ENCODE data around the gene FHIT.
"Not testable (repeated sequence)": the region's sequence is repeated elsewhere in the genome, so short reads cannot be mapped to it uniquely, and the experiment has no call there.

Gene FHIT

DNA sequence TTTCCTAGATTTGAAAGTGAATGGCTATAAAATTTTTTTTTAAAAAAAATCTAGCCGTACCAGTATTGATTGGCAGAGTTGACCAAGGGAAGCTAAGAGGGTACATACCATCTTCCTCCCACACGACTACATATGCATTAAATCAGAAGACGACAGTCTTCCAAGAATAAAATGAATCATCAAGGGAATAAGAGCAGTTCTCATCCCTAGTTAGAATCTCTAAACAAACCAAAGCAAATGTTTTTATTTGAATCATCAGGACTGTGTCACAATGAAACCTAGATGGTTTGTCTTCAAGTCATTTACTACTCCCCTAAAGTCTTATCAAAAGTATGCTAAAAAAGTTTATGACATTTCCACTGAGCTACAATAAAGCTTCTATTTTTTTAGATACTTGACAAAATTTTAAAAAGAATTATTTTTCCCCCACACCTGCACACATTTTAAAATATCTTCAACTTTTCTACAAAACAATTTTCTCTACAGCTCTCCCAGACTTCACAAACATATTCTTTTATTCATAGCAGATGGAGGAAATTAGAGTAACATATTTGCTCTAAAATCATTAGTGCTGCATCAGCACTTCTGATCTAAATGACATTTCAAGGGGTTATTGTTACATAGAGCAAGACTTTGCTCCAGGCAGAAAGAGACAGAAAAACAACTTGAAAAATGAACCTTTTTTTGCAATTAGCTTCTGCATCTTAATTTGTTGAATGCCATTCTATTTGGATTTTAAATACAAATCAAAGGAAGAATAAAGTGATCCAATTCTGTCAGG, 547.1 kb downstream of the FHIT start:
- no peak for DNase-seq (ENCODE audit: low read depth)

DNA sequence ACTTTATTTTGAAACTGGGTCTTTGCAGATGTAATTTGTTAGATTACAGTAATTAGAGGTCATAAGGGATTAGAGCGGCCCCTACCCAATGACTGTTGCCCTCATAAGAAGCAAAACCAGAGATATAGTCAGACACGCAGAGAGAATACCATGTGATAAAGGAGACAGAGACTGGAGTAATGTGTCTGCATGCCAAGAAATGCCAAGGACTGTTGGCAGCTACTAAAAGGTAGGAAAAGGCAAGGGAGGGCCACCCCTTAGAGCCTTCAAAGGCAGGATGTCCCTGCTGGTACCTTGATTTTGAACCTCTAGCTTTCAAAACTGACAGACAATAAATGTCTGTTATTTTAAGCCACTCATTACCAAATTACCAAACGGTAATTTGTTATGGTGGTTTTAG, 548.2 kb downstream of the FHIT start:
- DNase-seq (ENCODE audit: low read depth) = no peak

DNA sequence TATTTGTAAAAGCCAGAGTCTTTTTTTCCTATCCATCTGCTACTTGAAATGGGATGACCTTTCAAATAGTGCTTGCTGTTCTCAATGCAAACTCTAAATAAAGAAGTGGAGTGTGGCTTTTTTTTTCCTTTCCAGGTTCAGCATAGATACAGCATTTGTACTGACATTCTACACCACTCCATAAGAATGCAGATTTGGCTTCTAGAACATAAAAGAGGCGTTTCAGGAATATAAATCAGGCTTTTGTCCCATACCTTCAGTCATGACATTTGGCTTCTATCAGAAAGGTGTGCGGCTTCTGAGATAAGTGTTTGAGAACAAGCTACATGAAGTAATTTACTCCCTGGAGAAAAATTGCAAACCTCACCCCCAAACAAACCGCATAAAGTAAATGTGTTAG, 553.1 kb downstream of the FHIT start:
- DNase-seq (ENCODE audit: low read depth) = no peak

- no peak for DNase-seq (ENCODE audit: low read depth)
These were observed 554.1 kb downstream of the FHIT start for GRCh38 chr3:60697132-60697531.

- no peak for DNase-seq (ENCODE audit: low read depth)
These were observed 554.7 kb downstream of the FHIT start for GRCh38 chr3:60696428-60697125.

- DNase-seq (ENCODE audit: low read depth) = no peak
These were observed 575.8 kb downstream of the FHIT start for GRCh38 chr3:60675424-60675823.

- no peak for DNase-seq (ENCODE audit: low read depth)
These were observed 576.4 kb downstream of the FHIT start for GRCh38 chr3:60674870-60675269.

DNA sequence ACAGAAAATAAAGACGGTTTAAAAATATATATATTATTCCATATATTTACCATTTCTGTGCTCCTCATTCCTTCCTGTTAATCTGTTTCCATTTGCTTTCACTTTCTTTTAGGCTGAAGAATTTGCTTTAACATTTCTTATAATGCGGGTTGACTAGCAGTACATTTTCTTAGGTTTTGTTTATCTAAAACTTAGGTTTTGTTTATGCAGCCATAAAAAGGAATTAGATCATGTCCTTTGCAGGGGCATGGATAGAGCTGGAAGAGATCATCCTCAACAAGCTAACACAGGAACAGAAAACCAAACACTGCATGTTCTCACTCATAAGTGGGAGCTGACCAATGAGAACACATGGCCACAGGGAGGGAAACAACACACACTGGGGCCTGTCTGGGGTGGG, 578.1 kb downstream of the FHIT start:
- no peak for DNase-seq (ENCODE audit: low read depth)

GRCh38 chr3:60672337-60672736, 578.9 kb downstream of the FHIT start:
- DNase-seq (ENCODE audit: low read depth) = not testable (repeated sequence)

DNA sequence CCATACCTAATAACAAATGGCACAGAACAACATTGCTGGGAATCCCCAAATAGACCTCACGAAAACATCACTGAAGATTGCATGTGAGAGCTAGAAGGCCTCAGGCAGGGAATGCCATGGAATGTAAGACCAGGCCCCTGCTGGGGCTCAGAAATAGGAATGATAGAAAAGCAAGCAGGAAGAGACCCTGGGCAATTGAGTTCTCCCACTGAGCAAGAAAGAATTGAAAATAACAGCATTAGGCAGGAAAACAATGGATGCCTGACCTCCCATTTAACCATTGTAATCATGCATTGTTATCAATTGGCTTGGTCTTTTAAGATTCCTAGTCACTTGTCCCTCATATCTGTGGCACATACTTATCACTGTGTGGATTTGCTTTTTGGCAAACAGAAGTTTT, 581.6 kb downstream of the FHIT start:
- no peak for DNase-seq (ENCODE audit: low read depth)

GRCh38 chr3:60660026-60660425, 591.2 kb downstream of the FHIT start:
- no peak for DNase-seq (ENCODE audit: low read depth)

DNA sequence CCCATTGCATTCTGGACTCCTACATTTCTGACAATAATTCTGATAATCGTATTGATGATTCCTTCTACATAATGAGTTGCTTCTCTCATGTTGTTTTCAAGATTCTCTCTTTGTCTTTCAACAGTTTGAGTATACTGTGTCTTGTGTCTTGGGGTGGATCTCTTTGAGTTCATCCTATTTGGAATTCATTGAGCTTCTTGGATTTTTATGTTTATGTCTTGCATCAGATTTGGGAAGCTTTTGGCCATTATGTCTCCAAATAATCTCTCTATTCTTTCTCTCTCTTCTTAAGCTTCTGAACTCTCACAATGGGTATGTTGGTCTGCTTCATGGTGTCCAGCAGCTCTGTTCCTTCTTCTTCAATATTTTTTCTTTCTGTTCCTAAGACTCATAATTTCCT, 592.2 kb downstream of the FHIT start:
- no peak for DNase-seq (ENCODE audit: low read depth)

GRCh38 chr3:60657972-60658371, 593.3 kb downstream of the FHIT start:
- DNase-seq (ENCODE audit: low read depth) = no peak

DNA sequence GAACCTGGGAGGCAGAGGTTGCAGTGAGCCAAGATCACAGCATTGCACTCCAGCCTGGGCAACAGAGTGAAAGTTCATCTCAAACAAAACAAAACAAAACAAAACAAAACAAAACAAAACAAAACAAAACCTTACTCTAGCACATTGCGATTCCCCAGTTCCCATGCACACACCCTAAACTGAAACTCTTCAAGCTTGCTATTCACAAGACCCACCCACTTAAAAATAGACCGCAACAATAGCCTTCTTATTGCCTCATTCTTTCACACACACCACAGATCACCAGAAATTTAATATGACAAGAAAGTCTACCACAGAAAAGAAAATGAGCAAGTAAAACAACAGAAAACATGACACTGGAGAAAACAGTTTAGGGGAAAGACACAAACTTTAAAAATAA, 598.4 kb downstream of the FHIT start:
- DNase-seq (ENCODE audit: low read depth) = no peak

- no peak for DNase-seq (ENCODE audit: low read depth)
These were observed 599.5 kb downstream of the FHIT start for GRCh38 chr3:60651799-60652198.

DNA sequence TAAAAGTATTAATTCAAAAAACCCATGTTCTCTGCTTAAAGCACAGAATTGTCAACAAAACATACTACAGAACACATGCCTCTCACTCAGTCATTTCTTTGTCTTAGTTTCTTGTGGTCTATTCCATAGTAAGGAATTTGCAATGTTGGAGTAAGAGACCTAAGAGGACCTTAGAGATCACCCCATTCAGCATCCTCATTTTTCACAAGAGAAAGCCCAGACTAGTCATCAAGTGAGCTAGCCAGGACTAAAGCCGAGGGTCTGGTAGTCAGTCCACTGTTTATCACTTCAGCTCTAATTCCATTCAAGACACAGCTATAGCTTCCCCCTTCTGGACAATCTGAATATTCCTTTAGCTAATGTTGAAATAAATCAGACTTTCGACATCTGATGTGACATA, 601.1 kb downstream of the FHIT start:
- DNase-seq (ENCODE audit: low read depth) = no peak

GRCh38 chr3:60645801-60646200, 605.5 kb downstream of the FHIT start:
- DNase-seq (ENCODE audit: low read depth) = no peak

DNA sequence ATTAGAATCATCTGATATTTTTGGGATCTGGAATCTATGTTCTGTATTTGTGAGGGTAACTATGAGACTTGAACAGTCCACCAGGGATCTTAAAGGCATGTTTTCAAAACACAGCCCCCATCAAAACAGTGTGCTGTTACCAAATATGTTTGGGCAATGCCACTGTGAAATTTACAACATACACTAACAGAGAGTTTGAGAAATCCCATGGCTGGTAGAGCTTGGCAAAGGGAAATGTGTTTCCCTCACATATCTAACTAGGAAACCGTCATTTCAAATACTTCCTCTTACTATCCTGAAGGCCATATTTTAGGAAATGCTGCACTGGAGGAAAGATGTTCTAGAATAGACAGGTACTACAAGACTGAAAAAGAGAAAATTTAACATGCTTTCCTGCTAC, 607.4 kb downstream of the FHIT start:
- DNase-seq (ENCODE audit: low read depth) = no peak

- DNase-seq (ENCODE audit: low read depth) = no peak
These were observed 609.9 kb downstream of the FHIT start for GRCh38 chr3:60641354-60641753.

- no peak for DNase-seq (ENCODE audit: low read depth)
These were observed 614.4 kb downstream of the FHIT start for GRCh38 chr3:60636846-60637245.

DNA sequence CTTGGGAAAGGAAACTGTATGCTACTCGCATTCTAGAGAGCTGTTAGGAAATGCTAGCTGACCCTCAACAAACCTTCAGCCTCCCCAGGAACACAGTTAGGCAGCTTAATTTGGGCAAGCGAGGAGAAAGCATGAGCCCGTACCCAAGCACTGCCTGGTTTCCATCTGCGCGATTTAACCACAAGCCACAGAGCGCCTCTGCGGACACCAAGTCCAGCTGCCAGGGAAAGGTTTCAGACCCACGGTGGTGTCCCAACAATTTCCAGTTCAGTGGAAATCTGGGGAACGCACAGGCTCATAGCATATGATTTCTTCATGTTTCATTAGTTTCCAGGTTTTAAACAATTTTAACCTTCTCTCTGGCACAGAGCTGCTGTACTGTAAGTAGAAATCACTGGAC, 617.6 kb downstream of the FHIT start:
- no peak for DNase-seq (ENCODE audit: low read depth)

DNA sequence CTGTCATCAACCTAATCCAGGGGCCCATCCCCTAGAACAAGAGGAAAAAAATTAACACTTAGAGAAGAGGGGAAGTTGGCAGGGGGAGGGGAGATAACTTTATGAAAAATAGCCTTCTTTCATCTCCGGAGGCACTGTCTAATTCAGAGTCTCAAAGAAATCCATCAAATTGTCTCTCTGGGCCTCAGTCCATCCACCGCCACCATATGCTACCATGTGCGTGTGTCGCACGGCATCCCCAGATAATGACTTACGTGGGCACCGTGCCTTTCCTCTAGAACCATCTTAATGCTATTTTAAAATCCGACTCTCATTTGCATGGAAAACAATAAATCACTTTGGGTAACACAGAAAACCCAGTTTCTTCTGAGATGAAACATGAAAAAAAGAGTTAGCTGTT, 619.7 kb downstream of the FHIT start:
- no peak for DNase-seq (ENCODE audit: low read depth)

GRCh38 chr3:60630953-60631352, 620.3 kb downstream of the FHIT start:
- DNase-seq (ENCODE audit: low read depth) = no peak

GRCh38 chr3:60629816-60630215, 621.4 kb downstream of the FHIT start:
- no peak for DNase-seq (ENCODE audit: low read depth)

All from amniotic epithelial cell (primary cell).